H1 (cell line): ENCODE measurements around the gene LPIN2.

Source experiments
- ASH2L ChIP-seq: fragments of 200-600, 300-600 bp; sonication (generic); IDR thresholded peaks from one replicate; pipeline ENCODE4 v1.7.1; 2017; ENCODE audit warnings: low read length
- CHD2 ChIP-seq: IDR thresholded peaks from 2 replicates; pipeline ENCODE4 v1.6.1; 2012; ENCODE audit warnings: low read length, improper control_type of control experiment
- CTCF ChIP-seq, 3 experiments: IDR thresholded peaks; 1 replicate in 2 of 3; 2 replicates in 1 of 3; pipeline versions ENCODE4 v1.5.1 to v1.6.1; 2011; ENCODE audit warnings: low read length in 3 of 3, mild to moderate bottlenecking in 3 of 3, inconsistent platforms in 2 of 3, low read depth in 1 of 3, moderate library complexity in 1 of 3; ENCODE audit not compliant: insufficient read depth in 1 of 3; ENCODE audit errors: control extremely low read depth in 1 of 3
- E2F6 ChIP-seq: IDR thresholded peaks from 2 replicates; pipeline ENCODE4 v1.6.1; 2012; ENCODE audit warnings: inconsistent platforms
- HDAC6 ChIP-seq: IDR thresholded peaks from one replicate; pipeline ENCODE4 v1.7.1; 2012; ENCODE audit warnings: low read depth, mild to moderate bottlenecking, inconsistent platforms, low read length, moderate library complexity
- MAFK ChIP-seq: IDR thresholded peaks from 2 replicates; pipeline ENCODE4 v1.6.1; 2012; ENCODE audit warnings: low read depth, mild to moderate bottlenecking, improper control_type of control experiment, low read length
- NRF1 ChIP-seq: IDR thresholded peaks from 2 replicates; pipeline ENCODE4 v1.6.1; 2011; ENCODE audit warnings: mild to moderate bottlenecking, low read depth, low read length, improper control_type of control experiment
- POLR2A ChIP-seq, 2 experiments: IDR thresholded peaks; 1 replicate in 1 of 2; 2 replicates in 1 of 2; pipeline ENCODE4 v1.6.1; 2011; ENCODE audit warnings: low read depth in 2 of 2, low read length in 2 of 2, mild to moderate bottlenecking in 2 of 2; ENCODE audit errors: control extremely low read depth in 1 of 2
- POLR2AphosphoS5 ChIP-seq: IDR thresholded peaks from 2 replicates; pipeline ENCODE4 v1.6.1; 2011; ENCODE audit warnings: low read depth, low read length
- RAD21 ChIP-seq, 2 experiments: IDR thresholded peaks in 1 of 2; conservative IDR thresholded peaks in 1 of 2; 2 replicates each; pipeline ENCODE4 v1.6.1; 2011; ENCODE audit warnings: low read depth in 2 of 2, low read length in 2 of 2, improper control_type of control experiment in 1 of 2, inconsistent platforms in 1 of 2, mild to moderate bottlenecking in 1 of 2, moderate library complexity in 1 of 2
- SIX5 ChIP-seq: IDR thresholded peaks from 2 replicates; pipeline ENCODE4 v1.6.1; 2011; ENCODE audit warnings: mild to moderate bottlenecking, low read depth, low read length
- SP1 ChIP-seq: IDR thresholded peaks from 2 replicates; pipeline ENCODE4 v1.6.1; 2011; ENCODE audit warnings: low read depth, low read length
- SUZ12 ChIP-seq: fragments of 200-600 bp; sonication (generic); IDR thresholded peaks from 2 replicates; pipeline ENCODE4 v1.6.1; 2012; ENCODE audit warnings: mild to moderate bottlenecking, inconsistent platforms, low read length, moderate library complexity, mixed read lengths
- TF ChIP-seq, protein P1 (sequence below): IDR thresholded peaks from 2 replicates; pipeline ENCODE4 v1.6.1; 2012; ENCODE audit warnings: inconsistent platforms

DNA sequence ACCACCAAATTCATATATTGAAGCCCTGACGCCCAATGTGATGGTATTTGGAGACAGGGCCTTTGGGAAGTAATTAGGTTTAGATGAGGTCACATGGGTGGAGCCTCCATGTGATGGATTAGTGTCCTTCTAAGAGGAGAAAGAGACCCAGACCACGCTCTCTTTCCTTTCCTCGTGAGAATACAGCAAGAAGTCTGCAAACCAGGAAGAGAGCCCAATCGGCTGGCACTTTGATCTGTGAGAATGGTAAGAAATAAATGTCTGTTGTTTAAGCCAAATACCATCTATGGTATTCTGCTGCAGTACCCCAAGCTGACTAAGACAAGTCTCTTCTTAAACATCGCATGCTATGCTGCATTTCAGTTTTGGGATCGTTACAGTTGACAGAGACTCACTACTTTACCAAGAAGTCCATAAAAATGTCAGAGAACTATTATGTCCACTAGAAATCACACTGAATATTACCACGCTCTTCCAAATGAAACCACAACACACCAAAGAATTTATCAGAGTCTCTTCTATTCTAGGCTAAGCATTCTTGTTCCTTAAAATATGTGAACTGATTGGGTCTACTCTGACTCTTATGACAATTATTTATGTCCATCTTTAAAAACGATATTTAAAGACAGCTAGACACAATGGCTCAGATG, 48.5 kb downstream of the LPIN2 start:
- TF ChIP-seq NRF1 (no peak), CHD2 (no peak), MAFK (no peak), HDAC6 (no peak), SIX5 (no peak), CTCF (IDR thresholded peaks at IDR 0.05; ENCODE audit: control extremely low read depth in 1 of 3, insufficient read depth in 1 of 3, low read depth in 1 of 3, low read length in 3 of 3) (no peak), RAD21 (IDR thresholded peaks at IDR 0.05 in 1 of 2, conservative IDR thresholded peaks at IDR 0.05 in 1 of 2; ENCODE audit: low read depth in 2 of 2, low read length in 2 of 2) (no peak), SUZ12 (no peak), POLR2A (IDR thresholded peaks at IDR 0.05; ENCODE audit: control extremely low read depth in 1 of 2, low read depth in 2 of 2, low read length in 2 of 2) (no peak), POLR2AphosphoS5 (no peak), SP1 (no peak), E2F6 (no peak), ASH2L (no peak)
- TF ChIP-seq, protein P1, sequence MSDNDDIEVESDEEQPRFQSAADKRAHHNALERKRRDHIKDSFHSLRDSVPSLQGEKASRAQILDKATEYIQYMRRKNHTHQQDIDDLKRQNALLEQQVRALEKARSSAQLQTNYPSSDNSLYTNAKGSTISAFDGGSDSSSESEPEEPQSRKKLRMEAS = no peak
